ENCODE measurements around the gene TMEM129.

Gene TMEM129

DNA sequence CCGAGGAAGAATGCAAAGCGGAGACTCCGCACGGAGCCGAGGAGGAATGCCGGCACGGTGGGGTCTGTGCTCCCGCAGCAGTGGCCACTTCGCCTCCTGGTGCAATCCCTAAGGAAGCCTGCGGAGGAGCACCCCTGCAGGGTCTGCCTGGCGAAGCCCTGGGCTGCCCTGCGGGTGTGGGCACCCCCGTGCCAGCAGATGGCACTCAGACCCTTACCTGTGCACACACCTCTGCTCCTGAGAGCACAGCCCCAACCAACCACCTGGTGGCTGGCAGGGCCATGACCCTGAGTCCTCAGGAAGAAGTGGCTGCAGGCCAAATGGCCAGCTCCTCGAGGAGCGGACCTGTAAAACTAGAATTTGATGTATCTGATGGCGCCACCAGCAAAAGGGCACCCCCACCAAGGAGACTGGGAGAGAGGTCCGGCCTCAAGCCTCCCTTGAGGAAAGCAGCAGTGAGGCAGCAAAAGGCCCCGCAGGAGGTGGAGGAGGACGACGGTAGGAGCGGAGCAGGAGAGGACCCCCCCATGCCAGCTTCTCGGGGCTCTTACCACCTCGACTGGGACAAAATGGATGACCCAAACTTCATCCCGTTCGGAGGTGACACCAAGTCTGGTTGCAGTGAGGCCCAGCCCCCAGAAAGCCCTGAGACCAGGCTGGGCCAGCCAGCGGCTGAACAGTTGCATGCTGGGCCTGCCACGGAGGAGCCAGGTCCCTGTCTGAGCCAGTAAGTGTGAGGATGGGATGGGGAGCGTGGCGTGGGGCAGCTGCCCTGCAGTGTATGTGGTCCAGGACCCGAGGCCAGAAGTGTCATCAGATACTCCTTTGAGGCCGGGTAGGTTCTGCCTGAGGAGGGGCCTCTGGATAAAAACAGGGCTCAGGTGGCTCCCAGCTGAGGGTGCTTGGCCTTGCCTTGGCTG lies 7.2 kb upstream of the TMEM129 start:
- no peaks in the 10 kb centered on the region for H3K9me3 ChIP-seq (ENCODE audit: control insufficient read depth, insufficient read depth, low read depth, low read length)
- CTCF ChIA-PET: interaction anchor here (1.1 to 7.6 kb wide), 2 partner anchors 18 to 33 kb away, joined by 5 to 61 read pairs; no protein-coding TSS in a partner anchor
- no peak for TF ChIP-seq SP7 (tag by site-specific recombination; IDR thresholded peaks at IDR 0.05)
- TF ChIP-seq, protein P1, sequence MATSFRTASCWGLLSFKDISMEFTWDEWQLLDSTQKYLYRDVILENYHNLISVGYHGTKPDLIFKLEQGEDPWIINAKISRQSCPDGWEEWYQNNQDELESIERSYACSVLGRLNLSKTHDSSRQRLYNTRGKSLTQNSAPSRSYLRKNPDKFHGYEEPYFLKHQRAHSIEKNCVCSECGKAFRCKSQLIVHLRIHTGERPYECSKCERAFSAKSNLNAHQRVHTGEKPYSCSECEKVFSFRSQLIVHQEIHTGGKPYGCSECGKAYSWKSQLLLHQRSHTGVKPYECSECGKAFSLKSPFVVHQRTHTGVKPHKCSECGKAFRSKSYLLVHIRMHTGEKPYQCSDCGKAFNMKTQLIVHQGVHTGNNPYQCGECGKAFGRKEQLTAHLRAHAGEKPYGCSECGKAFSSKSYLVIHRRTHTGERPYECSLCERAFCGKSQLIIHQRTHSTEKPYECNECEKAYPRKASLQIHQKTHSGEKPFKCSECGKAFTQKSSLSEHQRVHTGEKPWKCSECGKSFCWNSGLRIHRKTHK (tag by site-specific recombination; IDR thresholded peaks at IDR 0.05): no peak
- TF ChIP-seq KLF10 (tag by site-specific recombination; IDR thresholded peaks at IDR 0.05): no peak
- TF ChIP-seq KLF9 (tag by site-specific recombination; IDR thresholded peaks at IDR 0.05; ENCODE audit: low read depth): no peak
- no peak for TF ChIP-seq ZNF223 (tag by site-specific recombination; IDR thresholded peaks at IDR 0.05)
- no peak for TF ChIP-seq ZNF677 (tag by site-specific recombination; IDR thresholded peaks at IDR 0.05)
- TF ChIP-seq, protein P2, sequence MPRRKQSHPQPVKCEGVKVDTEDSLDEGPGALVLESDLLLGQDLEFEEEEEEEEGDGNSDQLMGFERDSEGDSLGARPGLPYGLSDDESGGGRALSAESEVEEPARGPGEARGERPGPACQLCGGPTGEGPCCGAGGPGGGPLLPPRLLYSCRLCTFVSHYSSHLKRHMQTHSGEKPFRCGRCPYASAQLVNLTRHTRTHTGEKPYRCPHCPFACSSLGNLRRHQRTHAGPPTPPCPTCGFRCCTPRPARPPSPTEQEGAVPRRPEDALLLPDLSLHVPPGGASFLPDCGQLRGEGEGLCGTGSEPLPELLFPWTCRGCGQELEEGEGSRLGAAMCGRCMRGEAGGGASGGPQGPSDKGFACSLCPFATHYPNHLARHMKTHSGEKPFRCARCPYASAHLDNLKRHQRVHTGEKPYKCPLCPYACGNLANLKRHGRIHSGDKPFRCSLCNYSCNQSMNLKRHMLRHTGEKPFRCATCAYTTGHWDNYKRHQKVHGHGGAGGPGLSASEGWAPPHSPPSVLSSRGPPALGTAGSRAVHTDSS (tag by site-specific recombination; IDR thresholded peaks at IDR 0.05): no peak
- TF ChIP-seq WT1 (tag by site-specific recombination; IDR thresholded peaks at IDR 0.05): no peak
- TF ChIP-seq, protein P3, sequence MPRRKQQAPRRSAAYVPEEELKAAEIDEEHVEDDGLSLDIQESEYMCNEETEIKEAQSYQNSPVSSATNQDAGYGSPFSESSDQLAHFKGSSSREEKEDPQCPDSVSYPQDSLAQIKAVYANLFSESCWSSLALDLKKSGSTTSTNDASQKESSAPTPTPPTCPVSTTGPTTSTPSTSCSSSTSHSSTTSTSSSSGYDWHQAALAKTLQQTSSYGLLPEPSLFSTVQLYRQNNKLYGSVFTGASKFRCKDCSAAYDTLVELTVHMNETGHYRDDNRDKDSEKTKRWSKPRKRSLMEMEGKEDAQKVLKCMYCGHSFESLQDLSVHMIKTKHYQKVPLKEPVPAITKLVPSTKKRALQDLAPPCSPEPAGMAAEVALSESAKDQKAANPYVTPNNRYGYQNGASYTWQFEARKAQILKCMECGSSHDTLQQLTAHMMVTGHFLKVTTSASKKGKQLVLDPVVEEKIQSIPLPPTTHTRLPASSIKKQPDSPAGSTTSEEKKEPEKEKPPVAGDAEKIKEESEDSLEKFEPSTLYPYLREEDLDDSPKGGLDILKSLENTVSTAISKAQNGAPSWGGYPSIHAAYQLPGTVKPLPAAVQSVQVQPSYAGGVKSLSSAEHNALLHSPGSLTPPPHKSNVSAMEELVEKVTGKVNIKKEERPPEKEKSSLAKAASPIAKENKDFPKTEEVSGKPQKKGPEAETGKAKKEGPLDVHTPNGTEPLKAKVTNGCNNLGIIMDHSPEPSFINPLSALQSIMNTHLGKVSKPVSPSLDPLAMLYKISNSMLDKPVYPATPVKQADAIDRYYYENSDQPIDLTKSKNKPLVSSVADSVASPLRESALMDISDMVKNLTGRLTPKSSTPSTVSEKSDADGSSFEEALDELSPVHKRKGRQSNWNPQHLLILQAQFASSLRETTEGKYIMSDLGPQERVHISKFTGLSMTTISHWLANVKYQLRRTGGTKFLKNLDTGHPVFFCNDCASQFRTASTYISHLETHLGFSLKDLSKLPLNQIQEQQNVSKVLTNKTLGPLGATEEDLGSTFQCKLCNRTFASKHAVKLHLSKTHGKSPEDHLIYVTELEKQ (tag by site-specific recombination; IDR thresholded peaks at IDR 0.05; ENCODE audit: borderline replicate concordance): no peak
- no peak for TF ChIP-seq ZNF791 (tag by site-specific recombination; IDR thresholded peaks at IDR 0.05)
- TF ChIP-seq ZNF311 (tag by site-specific recombination; IDR thresholded peaks at IDR 0.05; ENCODE audit: borderline replicate concordance): no peak
- TF ChIP-seq, protein P4, sequence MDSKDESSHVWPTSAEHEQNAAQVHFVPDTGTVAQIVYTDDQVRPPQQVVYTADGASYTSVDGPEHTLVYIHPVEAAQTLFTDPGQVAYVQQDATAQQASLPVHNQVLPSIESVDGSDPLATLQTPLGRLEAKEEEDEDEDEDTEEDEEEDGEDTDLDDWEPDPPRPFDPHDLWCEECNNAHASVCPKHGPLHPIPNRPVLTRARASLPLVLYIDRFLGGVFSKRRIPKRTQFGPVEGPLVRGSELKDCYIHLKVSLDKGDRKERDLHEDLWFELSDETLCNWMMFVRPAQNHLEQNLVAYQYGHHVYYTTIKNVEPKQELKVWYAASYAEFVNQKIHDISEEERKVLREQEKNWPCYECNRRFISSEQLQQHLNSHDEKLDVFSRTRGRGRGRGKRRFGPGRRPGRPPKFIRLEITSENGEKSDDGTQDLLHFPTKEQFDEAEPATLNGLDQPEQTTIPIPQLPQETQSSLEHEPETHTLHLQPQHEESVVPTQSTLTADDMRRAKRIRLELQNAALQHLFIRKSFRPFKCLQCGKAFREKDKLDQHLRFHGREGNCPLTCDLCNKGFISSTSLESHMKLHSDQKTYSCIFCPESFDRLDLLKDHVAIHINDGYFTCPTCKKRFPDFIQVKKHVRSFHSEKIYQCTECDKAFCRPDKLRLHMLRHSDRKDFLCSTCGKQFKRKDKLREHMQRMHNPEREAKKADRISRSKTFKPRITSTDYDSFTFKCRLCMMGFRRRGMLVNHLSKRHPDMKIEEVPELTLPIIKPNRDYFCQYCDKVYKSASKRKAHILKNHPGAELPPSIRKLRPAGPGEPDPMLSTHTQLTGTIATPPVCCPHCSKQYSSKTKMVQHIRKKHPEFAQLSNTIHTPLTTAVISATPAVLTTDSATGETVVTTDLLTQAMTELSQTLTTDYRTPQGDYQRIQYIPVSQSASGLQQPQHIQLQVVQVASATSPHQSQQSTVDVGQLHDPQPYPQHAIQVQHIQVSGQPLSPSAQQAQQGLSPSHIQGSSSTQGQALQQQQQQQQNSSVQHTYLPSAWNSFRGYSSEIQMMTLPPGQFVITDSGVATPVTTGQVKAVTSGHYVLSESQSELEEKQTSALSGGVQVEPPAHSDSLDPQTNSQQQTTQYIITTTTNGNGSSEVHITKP (tag by site-specific recombination; IDR thresholded peaks at IDR 0.05): no peak
- TF ChIP-seq ZNF221 (tag by site-specific recombination; IDR thresholded peaks at IDR 0.05; ENCODE audit: borderline replicate concordance): no peak
- no peak for TF ChIP-seq ZNF354C (tag by site-specific recombination; IDR thresholded peaks at IDR 0.05; ENCODE audit: borderline replicate concordance, low read depth)
- TF ChIP-seq ZNF10 (tag by site-specific recombination; IDR thresholded peaks at IDR 0.05): no peak
- TF ChIP-seq, protein P5, sequence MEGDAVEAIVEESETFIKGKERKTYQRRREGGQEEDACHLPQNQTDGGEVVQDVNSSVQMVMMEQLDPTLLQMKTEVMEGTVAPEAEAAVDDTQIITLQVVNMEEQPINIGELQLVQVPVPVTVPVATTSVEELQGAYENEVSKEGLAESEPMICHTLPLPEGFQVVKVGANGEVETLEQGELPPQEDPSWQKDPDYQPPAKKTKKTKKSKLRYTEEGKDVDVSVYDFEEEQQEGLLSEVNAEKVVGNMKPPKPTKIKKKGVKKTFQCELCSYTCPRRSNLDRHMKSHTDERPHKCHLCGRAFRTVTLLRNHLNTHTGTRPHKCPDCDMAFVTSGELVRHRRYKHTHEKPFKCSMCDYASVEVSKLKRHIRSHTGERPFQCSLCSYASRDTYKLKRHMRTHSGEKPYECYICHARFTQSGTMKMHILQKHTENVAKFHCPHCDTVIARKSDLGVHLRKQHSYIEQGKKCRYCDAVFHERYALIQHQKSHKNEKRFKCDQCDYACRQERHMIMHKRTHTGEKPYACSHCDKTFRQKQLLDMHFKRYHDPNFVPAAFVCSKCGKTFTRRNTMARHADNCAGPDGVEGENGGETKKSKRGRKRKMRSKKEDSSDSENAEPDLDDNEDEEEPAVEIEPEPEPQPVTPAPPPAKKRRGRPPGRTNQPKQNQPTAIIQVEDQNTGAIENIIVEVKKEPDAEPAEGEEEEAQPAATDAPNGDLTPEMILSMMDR (tag by site-specific recombination; IDR thresholded peaks at IDR 0.05): no peak
- TF ChIP-seq ZNF433 (tag by site-specific recombination; IDR thresholded peaks at IDR 0.05; ENCODE audit: low read depth): no peak
- TF ChIP-seq ZNF302 (tag by site-specific recombination; IDR thresholded peaks at IDR 0.05; ENCODE audit: low read depth): no peak
- H3K4me3 ChIP-seq (ENCODE audit: low read depth, low read length): no peak overlapping the region
- no peaks in the 10 kb centered on the region for H3K4me1 ChIP-seq (ENCODE audit: control insufficient read depth, insufficient read depth, low read length)
- peaks cover 20 to 98% of the 10 kb centered on the region in 2 experiments; a peak in 2 of 3 replicates for H3K36me3 ChIP-seq (ENCODE audit: control insufficient read depth in 2 of 2, insufficient read depth in 1 of 2, low read length in 2 of 2)
- no peak overlapping the region for H3K27ac ChIP-seq (ENCODE audit: extremely low read depth, low read depth, low read length)
- POLR2A ChIA-PET: no interaction called here
